Measurements from ENCODE around the gene TMIGD1. TPM values are rescaled to one million over a fixed set of nuclear protein-coding genes. Genes with fewer than 3 reads are reported as not detected.

Gene TMIGD1
- total and polyA plus RNA-seq, 10 of the 15 experiments (the other 5 are each of a cell fraction or from before 2014, with no cell fraction given): not detected

GRCh38 chr17:30275911-30276310 is 57.9 kb downstream of the TMIGD1 start:
- peaks cover 5 to 31% of the 10 kb centered on the region in 2 experiments for H3K36me3 ChIP-seq (ENCODE audit: control insufficient read depth in 2 of 2, insufficient read depth in 2 of 2, low read length in 1 of 2)
- H3K4me1 ChIP-seq (ENCODE audit: control insufficient read depth, insufficient read depth, low read length): no peaks in the 10 kb centered on the region; the same call in 1 of the 2 replicates
- no peak overlapping the region for H3K4me2 ChIP-seq (ENCODE audit: control insufficient read depth, insufficient read depth)
- no peak overlapping the region for H3K4me3 ChIP-seq
- H3K27ac ChIP-seq (ENCODE audit: control insufficient read depth, insufficient read depth): no peak overlapping the region
- intact Hi-C loops (cut with micrococcal nuclease; ENCODE audit: unreplicated experiment): loop anchor here (5.0 kb wide), 1 partner anchor 149 kb away; no protein-coding TSS in a partner anchor
- H3K9ac ChIP-seq (ENCODE audit: control insufficient read depth, insufficient read depth, low read length): no peak overlapping the region
- TF ChIP-seq ZNF384 (IDR thresholded peaks at IDR 0.05; ENCODE audit: borderline replicate concordance, low read depth, low read length) (peak; percentile 48; the same call in 1 of the 2 replicates), RUNX3 (IDR thresholded peaks at IDR 0.05; ENCODE audit: low read length) (peak; percentile 51), TBL1XR1 (IDR thresholded peaks at IDR 0.05; ENCODE audit: low read depth, low read length) (no peak), NR2F1 (conservative IDR thresholded peaks at IDR 0.05) (0 out of 2 replicates have a peak, but pooled peaks have one; percentile 16), ZNF207 (IDR thresholded peaks at IDR 0.05; ENCODE audit: borderline replicate concordance) (no peak), BHLHE40 (IDR thresholded peaks at IDR 0.05; ENCODE audit: borderline replicate concordance in 1 of 2, low read depth in 2 of 2, low read length in 1 of 2) (peak; percentile 46 to 56; a peak in 2 of 4 replicates)
- CTCF ChIA-PET: interaction anchor here (2.7 kb wide), 1 partner anchor 61 kb away, joined by 7 read pairs; no protein-coding TSS in a partner anchor
- no peaks in the 10 kb centered on the region for H3K27me3 ChIP-seq (replicated peaks in 1 of 2; ENCODE audit: control insufficient read depth in 2 of 2, insufficient read depth in 2 of 2, low read length in 1 of 2)
- H3K79me2 ChIP-seq (ENCODE audit: control insufficient read depth, insufficient read depth, low read length): no peaks in the 10 kb centered on the region
- no peak overlapping the region for H2AFZ ChIP-seq (ENCODE audit: control insufficient read depth, low read depth, low read length)
- BruUV-seq (replicated peaks): no TSS peak
- WGBS (ENCODE audit: insufficient coverage, insufficient replicate concordance, low lambda C conversion rate, missing lambda C conversion rate): 23% methylated on average over 2 of the region's 2 CpGs
- DNase-seq (ENCODE audit: low read depth, low spot score) (no peak), FAIRE-seq (no peak), ATAC-seq (peak; percentile 48; the same call in 2 of the 3 replicates)
- SMC1A ChIA-PET (ENCODE audit: uncharacterized antibody, unreplicated experiment): interaction anchor here (1.1 kb wide), 1 partner anchor 59 kb away, joined by 3 read pairs; no protein-coding TSS in a partner anchor
- H3K9me3 ChIP-seq (replicated peaks; ENCODE audit: control insufficient read depth, insufficient read depth, low read length): no peaks in the 10 kb centered on the region
- no peaks in the 10 kb centered on the region for H4K20me1 ChIP-seq (ENCODE audit: control insufficient read depth, insufficient read depth)
- POLR2A ChIA-PET: no interaction called here
- in situ Hi-C loops (cut with MboI): no loop called here
- RAD21 ChIA-PET (ENCODE audit: unreplicated experiment): no interaction called here

- Histone ChIP-seq H3K27ac (ENCODE audit: control insufficient read depth, insufficient read depth) (no peak overlapping the region), H3K4me1 (ENCODE audit: control insufficient read depth, insufficient read depth, low read length) (no peaks in the 10 kb centered on the region; the same call in 1 of the 2 replicates), H3K9ac (ENCODE audit: control insufficient read depth, insufficient read depth, low read length) (no peak overlapping the region), H2AFZ (ENCODE audit: control insufficient read depth, low read depth, low read length) (no peak overlapping the region), H3K4me2 (ENCODE audit: control insufficient read depth, insufficient read depth) (no peak overlapping the region), H3K9me3 (replicated peaks; ENCODE audit: control insufficient read depth, insufficient read depth, low read length) (no peaks in the 10 kb centered on the region), H3K36me3 (ENCODE audit: control insufficient read depth in 2 of 2, insufficient read depth in 2 of 2, low read length in 1 of 2) (peaks cover 5 to 34% of the 10 kb centered on the region in 2 experiments), H3K79me2 (ENCODE audit: control insufficient read depth, insufficient read depth, low read length) (no peaks in the 10 kb centered on the region), H3K4me3 (no peak overlapping the region), H3K27me3 (replicated peaks in 1 of 2; ENCODE audit: control insufficient read depth in 2 of 2, insufficient read depth in 2 of 2, low read length in 1 of 2) (no peaks in the 10 kb centered on the region), H4K20me1 (ENCODE audit: control insufficient read depth, insufficient read depth) (no peaks in the 10 kb centered on the region)
- SMC1A ChIA-PET (ENCODE audit: uncharacterized antibody, unreplicated experiment): interaction anchor here (1.1 to 2.0 kb wide), 4 partner anchors 60 to 166 kb away, joined by 3 to 8 read pairs (median 4); no protein-coding TSS in a partner anchor
- WGBS (ENCODE audit: insufficient coverage, insufficient replicate concordance, low lambda C conversion rate, missing lambda C conversion rate): 67% methylated on average over 3 of the region's 3 CpGs
- FAIRE-seq (no peak), ATAC-seq (peak; percentile 65), DNase-seq (ENCODE audit: low read depth, low spot score) (no peak)
- 0 out of 2 replicates have a peak, but pooled peaks have one; percentile 6 for TF ChIP-seq RUNX3 (IDR thresholded peaks at IDR 0.05; ENCODE audit: low read length)
- TF ChIP-seq NBN (IDR thresholded peaks at IDR 0.05): no peak
- TF ChIP-seq PKNOX1 (IDR thresholded peaks at IDR 0.05): 0 out of 2 replicates have a peak, but pooled peaks have one; percentile 16
- intact Hi-C loops (cut with micrococcal nuclease; ENCODE audit: unreplicated experiment) (loop anchor here (5.0 kb wide), 1 partner anchor 148 kb away; no protein-coding TSS in a partner anchor), in situ Hi-C loops (cut with MboI) (no loop called here)
- POLR2A ChIA-PET: no interaction called here
- RAD21 ChIA-PET (ENCODE audit: unreplicated experiment): interaction anchor here (1.4 kb wide), 1 partner anchor 61 kb away, joined by 6 read pairs; no protein-coding TSS in a partner anchor
- BruUV-seq (replicated peaks): no TSS peak
- CTCF ChIA-PET: interaction anchor here (1.1 to 2.7 kb wide), 4 partner anchors 62 to 170 kb away, joined by 4 to 7 read pairs (median 6); no protein-coding TSS in a partner anchor
These were observed 59.0 kb downstream of the TMIGD1 start for GRCh38 chr17:30274887-30275286.

All from GM12878 (cell line).